ENCODE measurements around the gene TDRD1. TPM values are rescaled to one million over a fixed set of nuclear protein-coding genes. Genes with fewer than 3 reads are reported as not detected.

The TDRD1 gene
- total RNA-seq, 1 experiment from 2014 or later, result not detected

DNA sequence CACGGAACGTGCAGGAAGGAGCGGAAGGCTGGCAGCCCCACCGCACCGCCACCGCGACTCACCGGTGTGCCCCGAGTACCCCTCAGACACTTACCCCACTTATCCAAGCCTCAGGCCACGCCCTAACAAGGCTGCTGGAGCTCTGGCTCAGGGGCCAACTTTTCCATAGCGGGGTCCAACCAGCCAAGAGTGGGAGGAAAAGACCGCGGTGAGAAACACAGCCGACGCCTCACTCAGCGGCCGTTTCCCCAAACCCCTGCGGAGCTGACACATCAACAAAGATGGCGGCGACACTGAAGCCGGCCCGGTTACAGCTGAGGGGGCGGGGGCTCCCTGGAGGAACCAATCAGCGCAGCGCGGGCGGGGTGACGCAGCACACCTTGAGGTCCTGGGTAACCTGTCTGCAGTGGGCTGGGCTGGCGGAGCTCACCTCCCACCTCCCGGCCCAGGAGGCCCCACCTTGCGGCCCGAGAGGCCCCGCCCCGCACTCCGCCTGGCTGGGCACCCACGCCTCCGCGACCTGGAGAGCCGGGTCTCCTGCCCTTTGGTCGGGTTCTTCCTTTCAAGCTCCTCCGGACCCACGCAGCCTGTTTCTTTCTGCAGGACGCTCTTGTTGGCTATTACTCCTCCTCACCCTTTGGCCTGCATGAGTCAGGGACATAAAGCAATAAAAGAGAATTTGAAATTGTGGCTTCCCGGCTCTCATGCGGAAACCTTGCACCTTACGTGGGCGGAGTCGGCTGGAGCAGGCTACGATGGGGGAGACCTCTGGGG lies 5.0 kb upstream of the TDRD1 start, which contains the start of gene CCDC186:
Gene CCDC186 (minus strand): TSS at position 283 of the 774 bp plus-strand sequence. CDS start 10,935 bp downstream, outside the sequence.
- peak; percentile 86 for DNase-seq (ENCODE audit: extremely low read depth, low read depth)

DNA sequence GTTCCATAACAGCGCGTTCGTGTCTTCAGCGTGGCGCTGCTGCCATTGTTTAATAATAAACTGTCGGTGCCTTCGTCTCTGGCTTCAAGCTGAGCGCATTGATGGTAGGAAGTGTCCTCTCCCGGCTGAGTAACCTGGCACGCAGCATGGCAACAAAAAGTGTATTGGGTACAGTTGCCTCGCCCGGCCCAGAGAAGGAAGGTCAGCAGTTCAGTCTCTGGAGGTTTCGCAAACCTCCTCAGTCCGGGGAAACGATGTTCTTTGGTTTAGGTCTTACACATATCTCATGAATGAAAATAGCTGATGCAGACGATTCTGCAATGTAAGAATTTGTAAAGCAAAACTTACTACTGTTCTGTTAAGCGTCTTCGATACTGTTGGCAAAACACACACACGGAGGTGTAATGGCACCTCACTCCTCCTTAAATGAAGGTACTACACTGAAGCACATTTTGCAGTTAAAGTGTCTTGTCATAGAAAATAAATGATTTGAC lies 4.4 kb upstream of the TDRD1 start:
- no peak for DNase-seq (ENCODE audit: extremely low read depth, low read depth)

DNA sequence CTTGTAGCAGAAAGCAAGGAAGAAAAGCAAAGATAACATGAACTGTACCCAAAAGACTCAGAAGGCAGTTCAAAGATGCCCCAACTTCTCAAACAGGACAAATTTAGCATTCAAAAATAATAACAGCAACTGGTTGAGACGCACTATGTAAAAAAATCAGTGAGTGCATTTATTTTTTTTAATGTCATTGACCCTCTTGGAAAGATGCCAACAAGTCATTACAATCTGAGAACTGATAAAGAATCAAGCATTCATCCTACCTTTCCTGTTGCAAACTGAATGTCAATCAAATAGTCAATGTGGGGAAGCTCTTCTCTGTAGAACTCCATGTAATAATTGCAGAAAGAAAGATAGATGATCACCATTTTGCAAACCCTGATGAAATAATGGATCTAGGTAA lies 3.5 kb upstream of the TDRD1 start:
- no peak for DNase-seq (ENCODE audit: extremely low read depth, low read depth)

DNA sequence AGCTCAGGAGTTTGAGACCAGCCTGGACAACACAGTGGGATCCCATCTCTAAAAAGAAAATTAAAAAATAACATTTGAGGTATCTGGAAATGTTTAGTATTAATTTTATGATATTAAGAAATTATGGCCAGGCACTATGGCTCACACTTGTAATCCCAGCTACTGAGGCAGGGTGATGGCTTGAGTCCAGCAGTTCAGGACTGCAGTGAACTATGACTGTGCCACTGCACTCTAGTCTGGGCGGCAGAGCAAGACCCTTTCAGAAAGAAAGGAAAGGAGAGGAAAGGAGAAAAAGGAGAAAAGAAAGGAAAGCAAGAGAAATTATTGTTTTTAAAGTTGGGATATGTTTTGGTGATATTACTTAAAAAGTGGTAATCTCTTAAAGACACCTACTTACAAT lies 2.6 kb upstream of the TDRD1 start:
- no peak for DNase-seq (ENCODE audit: extremely low read depth, low read depth)

DNA sequence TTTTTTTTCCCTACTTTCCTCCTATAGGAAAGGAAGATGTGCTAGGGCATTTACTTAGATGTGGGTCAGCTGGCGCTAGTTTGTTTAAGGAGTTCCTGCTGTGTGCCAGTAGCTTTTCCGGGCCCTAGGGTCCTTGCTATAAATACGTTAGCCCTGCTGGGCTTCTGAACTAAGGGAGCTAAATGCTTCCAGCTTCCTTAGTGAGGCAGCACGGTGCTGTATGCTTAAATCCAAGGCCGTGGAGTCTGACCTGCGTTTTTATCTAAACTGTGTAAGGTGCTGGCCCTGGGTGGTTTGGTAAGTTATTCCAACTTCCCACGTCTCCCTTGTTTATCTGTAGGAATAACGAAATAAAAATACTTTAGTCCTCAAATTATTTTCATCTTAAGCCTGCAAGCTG lies 594 bp downstream of the TDRD1 start:
- DNase-seq (ENCODE audit: extremely low read depth, low read depth), result no peak

DNA sequence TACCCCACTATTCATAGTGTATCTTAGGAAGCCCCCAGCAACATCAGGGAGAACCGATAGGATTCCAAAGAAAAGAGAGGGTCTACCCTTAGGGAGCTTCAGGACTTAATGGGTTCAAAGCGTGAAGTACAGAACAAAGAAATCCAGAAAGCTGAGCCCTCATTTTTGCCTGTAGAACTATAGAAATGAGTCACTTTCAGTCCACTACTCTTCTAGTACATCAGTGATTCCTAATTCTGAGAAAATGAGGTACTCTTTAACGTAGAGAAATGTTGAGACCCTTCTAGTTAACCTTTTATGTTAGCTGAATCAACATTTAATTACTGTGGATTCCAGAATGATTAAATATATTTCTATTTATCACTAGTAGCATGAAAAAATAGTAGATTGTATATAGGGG lies 1.8 kb downstream of the TDRD1 start:
- DNase-seq (ENCODE audit: extremely low read depth, low read depth), result no peak

DNA sequence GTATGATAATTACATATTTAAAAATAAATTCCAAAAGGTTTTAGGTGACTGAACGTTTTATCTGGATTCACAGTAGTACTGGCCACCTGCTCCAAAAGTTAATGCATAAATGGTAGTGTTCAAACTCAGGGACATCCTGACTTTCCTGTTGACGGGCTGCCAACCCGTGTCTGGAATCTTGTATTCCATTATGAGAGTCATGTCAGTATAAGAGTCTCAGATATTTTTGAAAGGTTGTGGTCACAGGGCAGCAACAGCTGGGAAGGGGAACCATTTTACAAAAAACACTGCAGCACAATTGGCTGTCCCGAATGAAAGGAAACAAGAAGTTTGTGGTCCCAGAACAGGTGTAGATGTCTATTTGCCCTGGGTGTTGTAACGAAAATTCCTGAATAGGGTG lies 2.8 kb downstream of the TDRD1 start:
- DNase-seq (ENCODE audit: extremely low read depth, low read depth), result no peak

DNA sequence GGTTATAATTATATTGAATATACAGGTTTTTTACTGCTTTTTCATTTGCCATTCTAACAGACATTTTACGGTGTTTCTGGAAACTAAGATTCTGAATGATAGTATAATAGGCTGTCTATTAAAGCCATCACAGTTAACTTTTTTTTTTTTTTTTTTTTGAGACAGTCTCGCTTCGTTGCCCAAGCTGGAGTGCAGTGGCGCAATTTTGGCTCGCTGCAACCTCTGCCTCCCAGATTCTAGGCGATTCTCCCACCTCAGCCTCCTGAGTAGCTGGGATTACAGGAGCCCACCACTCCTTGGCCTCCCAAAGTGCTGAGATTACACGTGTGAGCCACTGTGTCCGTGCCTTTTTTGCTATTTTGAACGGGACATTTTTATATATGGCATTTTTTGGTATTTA lies 4.4 kb downstream of the TDRD1 start:
- DNase-seq (ENCODE audit: extremely low read depth, low read depth), result no peak

DNA sequence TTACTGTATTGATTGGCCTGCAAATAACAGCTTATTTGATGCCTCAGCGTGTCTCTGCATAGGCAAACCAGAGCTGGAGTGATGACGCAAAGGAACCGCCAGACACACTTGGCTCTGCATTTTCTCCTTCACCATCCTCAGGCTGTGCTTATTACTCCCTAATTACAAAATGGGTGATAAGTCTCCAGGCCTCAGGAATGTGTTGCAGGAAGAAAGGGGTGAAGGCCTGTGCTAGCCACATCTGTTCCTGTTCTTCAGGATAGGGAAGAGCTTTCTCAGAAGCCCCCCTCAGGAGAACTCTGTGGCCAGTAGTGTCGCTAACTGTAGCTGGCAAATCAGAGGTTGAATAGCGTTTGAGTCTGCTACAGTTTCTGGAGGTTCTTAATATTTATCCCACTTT lies 5.1 kb downstream of the TDRD1 start:
- DNase-seq (ENCODE audit: extremely low read depth, low read depth), result no peak

DNA sequence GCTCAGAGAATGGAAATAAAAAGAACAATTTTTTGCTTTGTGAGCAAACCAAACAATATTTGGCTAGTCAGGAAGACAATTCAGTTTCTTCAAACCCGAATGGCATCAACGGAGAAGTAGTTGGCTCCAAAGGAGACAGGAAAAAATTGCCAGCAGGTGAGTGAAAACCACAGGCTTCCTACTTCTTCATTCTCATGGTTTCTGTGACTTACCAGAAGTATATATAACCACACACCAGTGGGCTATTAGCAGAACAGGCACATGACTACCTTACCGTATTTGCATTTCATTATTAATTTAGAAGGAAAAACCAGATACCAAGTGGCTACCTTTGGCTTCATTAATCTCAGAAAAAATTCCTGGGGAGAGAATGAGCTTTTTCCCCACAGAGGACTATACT lies 8.8 kb downstream of the TDRD1 start:
- no peak for DNase-seq (ENCODE audit: extremely low read depth, low read depth)

DNA sequence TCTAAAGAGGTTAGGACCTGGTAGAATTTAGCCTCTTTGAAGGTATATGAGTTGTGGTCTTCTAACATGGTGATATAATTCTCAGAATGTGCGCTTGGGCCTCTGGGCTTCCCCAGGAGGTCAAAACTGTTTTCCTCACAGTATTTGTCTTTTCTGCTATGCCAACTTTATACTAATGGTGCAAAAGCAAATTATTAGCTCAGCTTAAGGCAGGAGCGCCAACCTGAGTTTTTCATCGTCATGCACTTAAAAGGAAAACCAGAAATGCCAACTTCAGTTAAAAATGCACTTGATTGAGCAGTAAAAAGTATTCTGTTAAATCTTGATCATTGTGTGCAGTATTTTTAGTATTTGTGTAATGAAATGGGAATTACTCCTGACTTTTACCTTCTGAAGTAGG lies 9.7 kb downstream of the TDRD1 start:
- DNase-seq (ENCODE audit: extremely low read depth, low read depth), result no peak

DNA sequence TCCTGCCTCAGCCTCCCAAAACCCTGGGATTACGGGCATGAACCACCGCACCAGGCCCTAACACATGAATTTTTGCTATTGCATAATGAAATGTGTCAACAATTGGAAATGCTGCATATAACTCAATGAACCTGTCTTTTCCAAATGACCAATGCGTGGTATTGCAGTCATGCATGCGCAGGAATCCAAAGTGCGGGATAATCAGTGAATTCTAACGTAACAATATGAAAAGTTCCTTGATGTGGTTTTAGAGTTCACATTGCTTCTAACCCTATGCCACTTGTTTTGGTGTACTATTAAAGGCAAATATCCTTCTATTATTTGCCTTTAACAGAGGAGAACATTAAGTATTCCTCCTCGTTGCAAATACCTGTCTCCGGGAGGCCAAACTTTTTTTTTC lies 10.5 kb downstream of the TDRD1 start:
- no peak for DNase-seq (ENCODE audit: extremely low read depth, low read depth)

DNA sequence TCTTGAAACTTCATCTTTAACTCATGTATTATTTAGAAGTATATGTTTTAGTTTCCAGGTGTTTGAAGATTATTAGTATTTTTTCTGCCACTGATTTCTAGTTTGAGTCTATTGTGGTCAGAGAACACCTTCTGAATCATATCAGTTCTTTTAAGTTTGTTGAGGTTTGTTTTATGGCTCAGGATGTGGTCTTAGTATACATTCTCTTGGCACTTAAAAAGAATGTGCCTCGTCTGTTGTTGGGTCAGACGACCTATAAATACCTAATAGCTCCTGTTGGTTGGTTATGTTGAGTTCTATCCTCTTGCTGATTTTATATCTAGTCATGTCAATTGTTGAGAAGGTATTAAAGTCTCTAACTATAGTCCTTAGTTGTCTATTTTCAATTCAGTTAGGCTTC lies 15.9 kb downstream of the TDRD1 start:
- no peak for DNase-seq (ENCODE audit: extremely low read depth, low read depth)

DNA sequence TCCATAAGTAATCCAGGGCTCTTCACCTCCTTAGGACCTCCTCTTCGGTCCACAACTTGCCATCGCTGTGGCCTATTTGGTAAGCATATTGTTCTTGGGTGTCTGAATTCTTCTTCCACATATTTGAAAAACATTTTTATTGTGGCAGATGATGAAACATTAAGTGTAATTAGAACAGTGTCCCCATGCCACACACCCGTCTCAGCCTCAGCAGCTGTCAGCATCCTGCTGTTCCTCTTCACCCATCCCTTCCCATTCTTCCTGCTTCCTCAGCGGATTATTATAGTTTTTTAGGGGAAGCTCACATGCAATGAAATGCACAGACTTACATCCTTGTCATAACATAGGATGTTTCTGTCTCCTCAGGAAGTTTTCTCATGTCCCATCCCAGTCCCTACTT lies 20.1 kb downstream of the TDRD1 start:
- DNase-seq (ENCODE audit: extremely low read depth, low read depth), result no peak

DNA sequence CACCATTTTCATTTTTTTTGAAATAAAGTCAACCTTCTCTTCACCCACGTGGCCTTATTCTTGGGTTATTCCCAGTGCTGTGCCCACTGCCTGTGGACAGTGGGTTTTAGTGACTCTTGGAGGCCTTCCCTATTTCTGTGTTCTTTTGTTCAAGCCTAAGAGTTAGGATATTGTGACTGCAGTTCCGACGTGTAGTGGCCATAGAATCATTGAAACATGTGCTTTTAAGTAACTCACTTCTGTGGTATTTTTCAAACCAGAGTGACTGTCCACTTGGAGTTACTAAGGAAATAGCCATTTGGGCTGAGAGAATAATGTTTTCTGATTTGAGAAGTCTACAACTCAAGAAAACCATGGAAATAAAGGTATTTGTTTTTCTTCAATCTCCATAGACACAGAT lies 23.7 kb downstream of the TDRD1 start:
- DNase-seq (ENCODE audit: extremely low read depth, low read depth), result no peak

DNA sequence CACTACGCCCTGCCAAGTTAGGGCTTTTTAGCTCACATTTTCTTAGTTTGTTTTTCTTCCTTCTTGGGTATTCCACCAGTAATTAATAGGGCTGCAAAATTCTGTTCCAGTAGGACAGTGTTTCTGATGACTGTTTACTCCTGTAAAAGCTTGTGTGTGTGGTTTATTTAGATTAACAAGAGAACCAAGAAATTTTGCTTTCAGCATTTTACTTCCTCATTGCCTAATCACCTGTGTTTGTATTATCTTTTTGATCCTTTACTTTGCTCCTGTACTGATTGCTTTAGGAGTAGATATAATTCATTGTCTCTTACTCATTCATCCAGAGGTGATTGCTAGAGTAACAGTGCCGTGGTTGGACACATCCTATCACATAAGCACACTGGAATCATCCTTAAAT lies 27.7 kb downstream of the TDRD1 start:
- DNase-seq (ENCODE audit: extremely low read depth, low read depth), result no peak

DNA sequence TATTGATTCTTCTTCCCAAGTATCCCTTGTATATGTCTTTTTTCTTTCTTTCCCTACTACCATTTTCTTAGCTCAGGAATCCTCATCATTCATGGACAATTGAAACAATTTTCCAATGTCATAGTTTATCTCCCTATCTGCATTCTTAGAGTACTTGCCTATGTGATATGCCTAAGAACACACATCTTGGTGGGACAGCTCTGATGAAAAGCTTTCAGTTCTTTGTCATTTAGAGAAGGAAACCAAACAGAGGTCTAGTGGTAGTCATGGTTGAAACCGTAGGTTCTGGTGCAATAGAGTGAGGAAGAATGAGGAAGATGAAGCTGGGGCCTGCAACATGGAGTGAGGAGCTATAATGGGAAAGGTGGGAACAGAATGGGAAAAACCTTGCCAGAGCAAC lies 28.2 kb downstream of the TDRD1 start:
- DNase-seq (ENCODE audit: extremely low read depth, low read depth), result no peak

DNA sequence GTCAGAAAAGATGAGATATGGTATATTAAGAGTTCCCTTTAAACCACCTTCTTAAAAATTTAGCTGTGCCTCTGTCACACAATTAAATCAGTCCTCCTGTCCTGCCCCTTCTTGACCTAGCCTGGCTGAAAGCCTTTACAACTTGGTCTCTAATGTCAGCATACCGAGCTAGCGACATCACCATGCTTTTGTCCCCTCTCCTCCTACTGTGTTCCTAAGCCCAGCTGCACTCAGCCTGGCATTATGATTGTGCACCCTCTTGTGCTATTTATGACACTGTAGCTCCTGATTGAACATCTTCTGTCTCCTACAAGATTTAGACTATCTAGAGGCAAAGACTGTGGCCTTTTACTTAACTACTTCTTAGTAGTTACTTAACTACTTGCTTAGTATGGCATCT lies 29.2 kb downstream of the TDRD1 start:
- no peak for DNase-seq (ENCODE audit: extremely low read depth, low read depth)

DNA sequence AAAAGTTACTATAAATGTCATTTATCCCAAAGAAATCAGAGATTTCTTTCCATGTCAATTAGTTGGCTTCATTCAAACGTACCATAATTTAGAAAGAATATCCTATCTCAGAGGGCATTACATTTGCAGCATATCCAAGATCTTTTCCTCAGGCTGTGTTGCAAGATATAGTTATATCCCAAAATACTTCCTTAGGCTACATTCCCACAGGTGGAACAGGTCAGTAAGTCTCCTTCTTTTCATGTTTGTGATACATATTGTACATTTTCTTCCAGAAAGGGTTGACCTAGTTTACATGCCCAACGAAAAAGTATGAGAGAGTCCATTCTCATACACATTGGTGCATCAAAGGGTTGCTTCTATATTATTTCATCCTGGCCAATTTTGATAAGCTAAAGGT lies 33.0 kb downstream of the TDRD1 start:
- DNase-seq (ENCODE audit: extremely low read depth, low read depth), result no peak

DNA sequence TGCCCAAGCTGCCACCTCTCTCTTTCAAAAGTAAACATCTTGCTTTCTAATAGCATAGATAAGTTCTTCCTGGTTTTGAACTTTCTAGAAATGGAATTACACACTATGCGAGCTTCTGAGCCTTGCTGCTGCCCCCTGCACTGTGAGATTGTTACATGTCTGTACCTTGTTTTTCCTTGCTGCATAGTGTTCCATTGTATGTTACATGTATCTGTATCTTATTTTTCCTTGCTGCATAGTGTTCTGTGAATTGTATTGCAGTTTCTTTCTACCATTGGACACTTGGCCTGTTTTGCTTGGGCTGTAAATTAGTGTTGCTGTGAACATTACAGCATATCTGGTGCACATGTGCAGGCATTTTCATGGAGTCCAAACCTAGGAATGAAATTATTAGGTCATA lies 35.9 kb downstream of the TDRD1 start:
- DNase-seq (ENCODE audit: extremely low read depth, low read depth), result no peak

DNA sequence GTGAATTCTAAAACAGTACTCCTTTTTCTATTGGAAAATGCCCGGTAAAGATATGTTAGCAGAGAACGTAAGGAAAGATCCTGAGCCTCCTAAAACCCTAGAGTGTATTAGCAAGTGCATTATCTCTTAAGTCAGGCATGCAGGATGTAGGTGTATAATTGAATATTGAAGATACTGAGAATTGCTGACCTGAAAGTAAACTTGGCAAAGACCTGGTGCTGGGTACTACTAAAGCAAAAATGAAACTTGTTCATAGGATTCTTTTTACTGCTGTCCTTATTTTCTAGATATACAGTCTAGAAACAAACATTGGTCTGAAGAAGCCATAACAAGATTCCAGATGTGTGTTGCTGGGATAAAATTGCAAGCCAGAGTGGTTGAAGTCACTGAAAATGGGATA lies 41.1 kb downstream of the TDRD1 start:
- no peak for DNase-seq (ENCODE audit: extremely low read depth, low read depth)

DNA sequence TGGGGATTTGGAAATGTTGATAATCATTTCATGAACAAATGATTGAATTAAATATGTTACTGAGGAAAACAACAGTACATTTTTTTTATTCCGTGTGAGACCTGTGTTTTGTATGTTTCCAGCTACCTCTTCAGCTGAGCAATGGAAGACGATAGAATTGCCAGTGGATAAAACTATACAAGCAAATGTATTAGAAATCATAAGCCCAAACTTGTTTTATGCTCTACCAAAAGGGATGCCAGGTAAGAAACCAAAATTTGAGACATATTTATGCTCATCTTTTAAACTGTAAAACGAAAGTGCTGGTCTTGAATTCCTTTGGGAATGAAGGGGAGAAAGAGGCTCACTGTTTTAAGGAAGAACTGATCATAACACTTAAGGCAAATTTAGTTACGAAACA lies 42.1 kb downstream of the TDRD1 start:
- no peak for DNase-seq (ENCODE audit: extremely low read depth, low read depth)

DNA sequence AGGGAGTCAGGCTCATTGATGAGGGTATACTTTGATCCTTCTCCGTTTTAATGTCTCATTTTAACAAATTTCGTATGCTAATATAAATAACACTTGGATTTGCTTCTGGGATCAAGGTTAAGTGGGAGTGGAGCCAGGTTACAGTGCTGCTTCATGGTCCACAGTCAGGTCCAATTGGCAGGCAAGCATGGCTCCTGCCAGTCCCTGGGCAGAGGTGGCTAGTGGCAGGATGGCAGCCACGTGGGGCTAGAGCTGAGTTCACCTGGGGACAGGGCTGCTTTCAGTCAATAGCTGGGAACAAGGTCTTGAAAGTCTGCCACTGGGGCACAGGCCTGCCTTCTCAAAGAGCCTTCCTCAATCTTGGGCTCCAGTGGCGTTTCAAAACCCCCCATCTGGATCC lies 43.9 kb downstream of the TDRD1 start:
- no peak for DNase-seq (ENCODE audit: extremely low read depth, low read depth)

All from NCI-H460 (cell line).